Measurements from ENCODE around the gene ANKRD16.
"Not testable (repeated sequence)": the region's sequence is repeated elsewhere in the genome, so short reads cannot be mapped to it uniquely, and the experiment has no call there.

Gene ANKRD16

DNA sequence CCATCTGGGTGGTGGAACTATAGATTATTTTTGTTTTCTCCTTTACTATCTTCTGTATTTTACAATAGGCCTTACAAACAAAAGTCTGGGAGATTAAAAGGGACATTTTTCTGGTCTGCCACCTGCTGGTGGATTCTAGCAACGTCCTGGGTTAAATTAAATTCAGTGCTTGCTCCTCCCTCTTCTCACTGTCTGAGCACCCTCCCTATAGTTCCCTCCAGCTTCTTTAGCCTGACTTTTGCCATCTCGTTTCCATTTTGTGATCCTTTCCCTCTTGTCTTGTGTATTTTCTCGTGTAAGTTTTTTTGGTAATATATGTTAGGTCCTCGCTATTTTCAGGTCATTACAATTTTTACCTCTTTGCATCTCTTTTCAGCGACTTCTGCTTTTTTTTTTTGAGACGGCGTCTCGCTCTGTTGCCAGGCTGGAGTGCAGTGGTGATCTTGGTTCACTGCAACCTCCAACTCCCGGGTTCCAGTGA lies 16.1 kb downstream of the ANKRD16 start:
- Histone ChIP-seq H3K9ac (ENCODE audit: low read length) (no peak overlapping the region), H3K4me3 (ENCODE audit: low read depth in 1 of 2, low read length in 2 of 2) (no peak overlapping the region), H3K27me3 (ENCODE audit: control insufficient read depth in 1 of 2, insufficient read depth in 2 of 2, low read length in 2 of 2) (no peaks in the 10 kb centered on the region), H3K36me3 (ENCODE audit: insufficient read depth, low read length) (peaks cover 25% of the 10 kb centered on the region), H3K9me3 (ENCODE audit: low read length) (no peaks in the 10 kb centered on the region), H3K27ac (ENCODE audit: low read depth, low read length) (no peak overlapping the region), H3K4me1 (ENCODE audit: insufficient read depth, low read length) (no peaks in the 10 kb centered on the region)

DNA sequence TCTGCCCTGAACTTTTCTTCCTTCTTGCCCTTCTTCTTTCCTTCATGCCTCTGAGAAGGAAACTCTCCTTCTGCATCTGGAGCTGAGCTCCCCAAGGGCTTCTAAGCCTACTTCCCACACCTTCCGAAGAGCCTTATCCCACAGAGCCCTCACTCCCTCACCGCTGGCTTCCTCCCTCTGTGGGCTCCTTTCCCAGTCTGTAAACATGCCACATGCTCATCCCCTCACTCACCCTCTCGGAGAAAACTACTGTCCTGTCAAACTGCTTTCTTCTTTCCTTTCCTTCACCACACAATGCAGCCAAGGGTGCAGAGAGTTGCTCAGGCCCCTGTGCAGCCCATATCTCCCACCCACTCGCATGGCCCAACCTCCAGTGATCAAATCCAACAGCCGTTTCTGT lies 18.1 kb downstream of the ANKRD16 start:
- no peaks in the 10 kb centered on the region for H3K27me3 ChIP-seq (ENCODE audit: control insufficient read depth in 1 of 2, insufficient read depth in 2 of 2, low read length in 2 of 2)
- H3K36me3 ChIP-seq (ENCODE audit: insufficient read depth, low read length): peaks cover 13% of the 10 kb centered on the region
- H3K9me3 ChIP-seq (ENCODE audit: low read length): no peaks in the 10 kb centered on the region
- H3K4me1 ChIP-seq (ENCODE audit: insufficient read depth, low read length): no peaks in the 10 kb centered on the region
- H3K4me3 ChIP-seq (ENCODE audit: low read depth in 1 of 2, low read length in 2 of 2): no peak overlapping the region
- H3K27ac ChIP-seq (ENCODE audit: low read depth, low read length): no peak overlapping the region
- no peak overlapping the region for H3K9ac ChIP-seq (ENCODE audit: low read length)

DNA sequence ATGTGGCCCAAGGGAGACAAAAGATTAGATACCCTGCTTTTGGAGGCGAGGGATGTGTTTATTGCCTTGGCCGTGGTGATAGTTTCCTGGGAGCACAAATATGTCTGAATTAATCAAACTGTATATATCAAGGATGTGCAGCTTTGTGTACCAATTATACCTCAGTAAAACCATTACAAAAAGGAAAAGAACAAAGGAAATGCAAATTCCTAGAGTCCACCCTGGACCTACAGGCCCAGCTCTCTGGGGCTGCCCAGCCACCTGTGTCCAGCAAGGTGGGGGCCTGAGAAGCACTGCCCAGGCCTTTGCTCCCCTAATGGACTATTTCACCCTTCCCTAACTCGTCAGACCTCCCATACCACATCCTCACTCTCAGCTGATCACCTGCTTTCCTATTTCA lies 20.5 kb downstream of the ANKRD16 start:
- Histone ChIP-seq H3K9me3 (ENCODE audit: low read length) (no peaks in the 10 kb centered on the region), H3K27me3 (ENCODE audit: control insufficient read depth in 1 of 2, insufficient read depth in 2 of 2, low read length in 2 of 2) (no peaks in the 10 kb centered on the region), H3K4me1 (ENCODE audit: insufficient read depth, low read length) (no peaks in the 10 kb centered on the region), H3K4me3 (ENCODE audit: low read depth in 1 of 2, low read length in 2 of 2) (no peak overlapping the region), H3K36me3 (ENCODE audit: insufficient read depth, low read length) (peaks cover 2% of the 10 kb centered on the region), H3K27ac (ENCODE audit: low read depth, low read length) (no peak overlapping the region), H3K9ac (ENCODE audit: low read length) (no peak overlapping the region)

DNA sequence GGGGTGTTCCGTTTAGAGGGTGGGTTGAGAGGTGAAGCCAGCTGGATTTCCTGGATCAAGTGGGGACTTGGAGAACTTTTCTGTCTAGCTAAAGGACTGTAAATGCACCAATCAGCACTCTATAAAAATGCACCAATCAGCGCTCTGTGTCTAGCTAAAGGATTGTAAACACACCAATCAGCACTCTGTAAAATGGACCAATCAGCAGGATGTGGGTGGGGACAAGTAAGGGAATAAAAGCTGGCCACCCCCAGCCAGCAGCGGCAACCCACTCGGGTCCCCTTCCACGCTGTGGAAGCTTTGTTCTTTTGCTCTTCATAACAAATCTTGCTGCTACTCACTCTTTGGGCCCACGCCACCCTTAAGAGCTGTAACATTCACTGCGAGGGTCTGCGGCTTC lies 21.3 kb downstream of the ANKRD16 start:
- H3K27ac ChIP-seq (ENCODE audit: low read depth, low read length); H3K9me3 ChIP-seq (ENCODE audit: low read length); H3K9ac ChIP-seq (ENCODE audit: low read length); H3K4me3 ChIP-seq (ENCODE audit: low read depth in 1 of 2, low read length in 2 of 2); H3K27me3 ChIP-seq (ENCODE audit: control insufficient read depth in 1 of 2, insufficient read depth in 2 of 2, low read length in 2 of 2); H3K4me1 ChIP-seq (ENCODE audit: insufficient read depth, low read length); H3K36me3 ChIP-seq (ENCODE audit: insufficient read depth, low read length): not testable (repeated sequence)

DNA sequence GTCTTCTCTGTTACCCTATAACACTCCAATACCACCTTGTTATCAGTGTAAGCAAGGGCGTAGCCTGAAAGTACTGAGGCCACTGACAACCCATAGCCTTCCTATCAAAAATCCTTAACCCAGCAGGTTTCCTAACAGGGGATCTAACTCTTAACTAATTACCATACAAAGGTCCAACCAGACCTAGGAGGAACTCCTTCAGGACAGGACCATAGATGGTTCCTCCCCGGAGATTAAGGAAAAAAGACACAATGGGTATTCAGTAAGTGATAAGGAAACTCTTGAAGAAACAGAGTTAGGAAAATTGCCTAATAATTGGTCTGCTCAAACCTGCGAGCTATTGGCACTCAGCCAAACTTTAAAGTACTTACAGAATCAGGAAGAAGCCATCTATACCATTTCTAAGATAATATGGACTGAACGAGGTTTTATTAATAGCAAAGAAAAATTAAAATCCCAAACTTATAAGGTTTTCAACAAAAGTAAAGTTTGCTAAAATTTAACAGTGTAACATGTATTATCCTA lies 22.5 kb downstream of the ANKRD16 start:
- H3K27ac ChIP-seq (ENCODE audit: low read depth, low read length); H3K27me3 ChIP-seq (ENCODE audit: control insufficient read depth in 1 of 2, insufficient read depth in 2 of 2, low read length in 2 of 2); H3K36me3 ChIP-seq (ENCODE audit: insufficient read depth, low read length); H3K9me3 ChIP-seq (ENCODE audit: low read length); H3K9ac ChIP-seq (ENCODE audit: low read length); H3K4me1 ChIP-seq (ENCODE audit: insufficient read depth, low read length); H3K4me3 ChIP-seq (ENCODE audit: low read depth in 1 of 2, low read length in 2 of 2): not testable (repeated sequence)

DNA sequence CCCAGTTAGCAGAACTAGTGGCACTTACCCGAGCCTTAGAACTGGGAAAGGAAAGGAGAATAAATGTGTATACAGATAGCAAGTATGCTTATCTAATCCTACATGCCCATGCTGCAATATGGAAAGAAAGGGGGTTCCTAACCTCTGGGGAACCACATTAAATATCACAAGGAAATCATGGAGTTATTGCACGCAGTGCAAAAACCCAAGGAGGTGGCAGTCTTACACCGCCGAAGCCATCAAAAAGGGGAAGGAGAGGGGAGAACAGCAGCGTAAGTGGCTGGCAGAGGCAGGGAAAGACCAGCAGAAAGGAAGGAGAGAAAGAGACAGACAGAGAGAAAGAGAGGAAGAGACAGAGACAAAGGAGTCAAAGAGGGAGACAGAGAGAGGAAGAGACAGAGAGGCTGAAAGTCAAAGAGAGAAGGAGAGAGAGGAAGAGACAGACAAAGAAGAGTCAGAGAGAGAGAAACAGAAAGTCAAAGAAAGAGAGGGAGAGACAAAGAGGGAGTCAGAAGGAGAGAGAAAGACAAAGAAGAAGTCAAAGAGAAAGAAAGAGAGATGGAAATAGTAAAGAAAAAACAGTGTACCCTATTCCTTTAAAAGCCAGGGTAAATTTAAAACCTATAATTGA lies 23.1 kb downstream of the ANKRD16 start:
- H3K9me3 ChIP-seq (ENCODE audit: low read length); H3K27me3 ChIP-seq (ENCODE audit: control insufficient read depth in 1 of 2, insufficient read depth in 2 of 2, low read length in 2 of 2); H3K4me3 ChIP-seq (ENCODE audit: low read depth in 1 of 2, low read length in 2 of 2); H3K36me3 ChIP-seq (ENCODE audit: insufficient read depth, low read length); H3K9ac ChIP-seq (ENCODE audit: low read length); H3K27ac ChIP-seq (ENCODE audit: low read depth, low read length); H3K4me1 ChIP-seq (ENCODE audit: insufficient read depth, low read length): not testable (repeated sequence)

DNA sequence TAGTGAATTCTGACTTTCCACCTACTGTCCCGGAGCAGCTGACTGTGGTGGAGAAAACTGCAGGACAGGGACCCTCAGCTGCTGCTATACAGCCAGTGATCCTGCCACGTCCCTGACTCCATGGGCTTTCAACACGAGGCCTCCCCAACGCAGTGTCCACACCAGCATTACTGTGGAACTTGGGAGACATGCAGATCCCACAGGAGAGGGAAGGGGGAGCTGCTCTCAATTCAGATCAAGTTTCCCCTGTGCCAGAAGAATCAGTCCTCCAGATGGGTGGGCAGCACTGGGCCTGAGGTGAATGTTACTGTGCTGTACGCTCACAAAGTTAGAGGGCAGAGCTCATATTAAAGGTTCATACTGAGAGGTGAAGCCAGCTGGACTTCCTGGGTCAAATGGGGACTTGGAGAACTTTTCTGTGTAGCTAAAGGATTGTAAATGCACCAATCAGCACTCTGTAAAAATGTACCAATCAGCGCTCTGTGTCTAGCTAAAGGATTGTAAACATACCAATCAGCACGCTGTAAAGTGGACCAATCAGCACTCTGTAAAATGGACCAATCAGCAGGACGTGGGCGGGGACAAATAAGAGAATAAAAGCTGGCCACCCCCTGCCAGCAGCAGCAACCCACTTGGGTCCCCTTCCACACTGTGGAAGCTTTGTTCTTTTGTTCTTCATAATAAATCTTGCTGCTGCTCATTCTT lies 26.6 kb downstream of the ANKRD16 start:
- H3K36me3 ChIP-seq (ENCODE audit: insufficient read depth, low read length); H3K27ac ChIP-seq (ENCODE audit: low read depth, low read length); H3K27me3 ChIP-seq (ENCODE audit: control insufficient read depth in 1 of 2, insufficient read depth in 2 of 2, low read length in 2 of 2); H3K4me1 ChIP-seq (ENCODE audit: insufficient read depth, low read length); H3K4me3 ChIP-seq (ENCODE audit: low read depth in 1 of 2, low read length in 2 of 2); H3K9ac ChIP-seq (ENCODE audit: low read length); H3K9me3 ChIP-seq (ENCODE audit: low read length): not testable (repeated sequence)

DNA sequence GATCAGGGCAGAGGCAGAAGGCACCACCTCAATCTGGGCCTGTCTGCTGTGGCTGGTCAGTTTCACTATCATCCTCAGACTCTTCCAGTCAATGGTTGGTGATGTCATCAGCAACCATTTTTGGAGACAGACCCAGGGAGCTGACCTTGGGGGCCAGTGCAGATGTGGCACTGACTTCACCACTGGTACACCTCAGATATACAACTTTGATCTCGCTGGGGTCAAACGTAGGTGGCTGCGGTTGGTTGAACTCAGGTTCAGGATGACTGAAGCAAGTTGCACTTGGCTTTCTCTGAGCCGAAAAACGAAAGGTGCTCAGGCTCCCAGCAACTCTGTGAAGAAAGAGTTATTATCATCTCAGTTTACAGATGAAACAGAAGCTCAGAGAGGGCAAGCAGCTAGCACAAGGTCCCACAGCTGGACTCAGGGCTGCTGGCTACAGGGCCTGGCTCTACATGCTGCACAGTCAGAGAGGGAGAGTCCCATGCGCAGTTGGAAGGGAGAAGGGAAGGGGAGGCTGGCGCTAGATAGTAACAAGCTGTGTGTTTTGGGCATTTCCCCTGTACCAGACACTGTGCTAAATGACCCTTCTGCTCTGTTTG lies 27.2 kb downstream of the ANKRD16 start:
- Histone ChIP-seq H3K4me1 (ENCODE audit: insufficient read depth, low read length) (no peaks in the 10 kb centered on the region), H3K4me3 (ENCODE audit: low read depth in 1 of 2, low read length in 2 of 2) (no peak overlapping the region), H3K27ac (ENCODE audit: low read depth, low read length) (no peak overlapping the region), H3K9ac (ENCODE audit: low read length) (no peak overlapping the region), H3K36me3 (ENCODE audit: insufficient read depth, low read length) (no peaks in the 10 kb centered on the region), H3K27me3 (ENCODE audit: control insufficient read depth in 1 of 2, insufficient read depth in 2 of 2, low read length in 2 of 2) (no peaks in the 10 kb centered on the region), H3K9me3 (ENCODE audit: low read length) (no peaks in the 10 kb centered on the region)

DNA sequence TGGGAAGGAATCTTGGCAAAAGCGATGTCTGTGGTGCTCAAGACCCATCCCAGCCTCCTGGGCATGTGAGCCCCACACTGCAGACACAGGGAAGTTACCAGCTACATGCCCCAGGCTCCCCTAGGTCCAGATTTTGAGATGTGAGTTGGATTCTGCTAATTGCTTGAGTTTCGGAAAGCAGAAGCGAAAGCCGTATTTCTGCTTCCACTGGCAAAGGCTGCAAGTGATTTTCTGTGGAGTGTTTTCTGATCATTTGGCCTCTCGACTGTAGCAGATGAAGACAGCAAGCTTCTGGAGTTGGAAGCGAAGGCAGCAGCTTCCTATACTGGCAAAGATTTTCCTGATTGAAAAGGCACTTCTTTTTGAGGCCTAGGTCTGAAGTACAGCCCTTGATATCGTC lies 29.6 kb downstream of the ANKRD16 start:
- no peaks in the 10 kb centered on the region for H3K27me3 ChIP-seq (ENCODE audit: control insufficient read depth in 1 of 2, insufficient read depth in 2 of 2, low read length in 2 of 2)
- H3K9ac ChIP-seq (ENCODE audit: low read length): no peak overlapping the region
- H3K27ac ChIP-seq (ENCODE audit: low read depth, low read length): no peak overlapping the region
- no peaks in the 10 kb centered on the region for H3K4me1 ChIP-seq (ENCODE audit: insufficient read depth, low read length)
- no peaks in the 10 kb centered on the region for H3K36me3 ChIP-seq (ENCODE audit: insufficient read depth, low read length)
- no peaks in the 10 kb centered on the region for H3K9me3 ChIP-seq (ENCODE audit: low read length)
- no peak overlapping the region for H3K4me3 ChIP-seq (ENCODE audit: low read depth in 1 of 2, low read length in 2 of 2)

DNA sequence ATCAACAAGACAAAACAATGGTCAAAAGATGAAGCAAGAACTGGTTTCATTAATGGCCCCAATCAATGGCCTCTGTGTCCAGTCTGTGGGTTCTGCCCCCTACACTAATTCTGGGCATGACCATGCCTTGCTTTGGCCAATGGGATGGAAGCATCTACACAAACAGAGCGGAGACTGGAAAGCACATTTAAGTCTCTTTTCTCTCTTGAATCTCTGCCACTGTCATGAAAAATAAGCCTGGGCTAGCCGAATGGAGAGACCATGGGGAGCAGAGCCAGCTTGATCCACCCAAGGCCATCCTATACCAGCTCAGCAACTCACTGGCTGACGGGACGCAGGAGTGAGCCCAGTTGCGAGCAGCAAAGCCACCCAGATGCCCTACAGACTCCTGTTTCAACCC lies 30.9 kb downstream of the ANKRD16 start:
- Histone ChIP-seq H3K9ac (ENCODE audit: low read length) (no peak overlapping the region), H3K9me3 (ENCODE audit: low read length) (no peaks in the 10 kb centered on the region), H3K36me3 (ENCODE audit: insufficient read depth, low read length) (no peaks in the 10 kb centered on the region), H3K27ac (ENCODE audit: low read depth, low read length) (no peak overlapping the region), H3K4me1 (ENCODE audit: insufficient read depth, low read length) (no peaks in the 10 kb centered on the region), H3K27me3 (ENCODE audit: control insufficient read depth in 1 of 2, insufficient read depth in 2 of 2, low read length in 2 of 2) (no peaks in the 10 kb centered on the region), H3K4me3 (ENCODE audit: low read depth in 1 of 2, low read length in 2 of 2) (no peak overlapping the region)

DNA sequence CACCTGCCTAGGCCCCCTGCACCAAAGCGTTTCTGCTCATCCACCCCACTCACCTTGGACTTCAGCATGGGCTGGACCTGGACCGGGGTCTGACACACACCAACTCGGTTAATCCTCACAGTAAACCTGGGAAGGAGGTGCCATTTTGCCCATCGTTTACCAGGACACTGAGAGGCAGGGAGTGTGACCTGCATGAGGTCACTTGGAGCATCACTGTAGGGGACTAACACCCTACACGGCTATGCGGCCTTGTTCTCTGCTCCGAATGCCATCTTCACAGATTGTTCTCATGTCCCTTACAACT lies 33.0 kb downstream of the ANKRD16 start:
- Histone ChIP-seq H3K4me3 (ENCODE audit: low read depth in 1 of 2, low read length in 2 of 2) (no peak overlapping the region), H3K36me3 (ENCODE audit: insufficient read depth, low read length) (no peaks in the 10 kb centered on the region), H3K9ac (ENCODE audit: low read length) (no peak overlapping the region), H3K27me3 (ENCODE audit: control insufficient read depth in 1 of 2, insufficient read depth in 2 of 2, low read length in 2 of 2) (no peaks in the 10 kb centered on the region), H3K9me3 (ENCODE audit: low read length) (no peaks in the 10 kb centered on the region), H3K4me1 (ENCODE audit: insufficient read depth, low read length) (no peaks in the 10 kb centered on the region), H3K27ac (ENCODE audit: low read depth, low read length) (no peak overlapping the region)
